H1 (cell line): ENCODE measurements around the gene PFKP. TPM values are rescaled to one million over a fixed set of nuclear protein-coding genes. Genes with fewer than 3 reads are reported as not detected.

ENCODE experiments used
- CTCF ChIA-PET: fragments of 300-600 bp; sonication (Branson Sonifier 250); formaldehyde crosslinking; loops from one replicate; lab custom pipeline; 2021; ENCODE audit not compliant: partially characterized antibody; lab: Charles Lee
- POLR2A ChIA-PET: fragments of 300-600 bp; sonication (Branson Sonifier 250); formaldehyde crosslinking; loops from one replicate; lab custom pipeline; 2021; ENCODE audit warnings: inconsistent platforms; ENCODE audit not compliant: partially characterized antibody; lab: Charles Lee
- DNase-seq, 2 experiments: peaks; one replicate each; pipeline versions ENCODE4 v3.0.0 to v3.0.0-alpha.2; 2010 to 2022; ENCODE audit warnings: low spot score in 2 of 2, low read depth in 1 of 2, mixed read lengths in 1 of 2
- FAIRE-seq: peaks from 2 replicates; lab custom pipeline; 2011; peaks lifted over from hg19 to GRCh38; lab: Jason Lieb, UNC
- H2AFZ ChIP-seq: 2 replicates; pipeline ENCODE4 v1.8.1; 2012; ENCODE audit warnings: low read length, inconsistent platforms
- H2AK5ac ChIP-seq: 2 replicates; pipeline ENCODE4 v1.6.1; 2013; ENCODE audit warnings: low read depth, low read length
- H2BK120ac ChIP-seq: replicated peaks from 2 replicates; pipeline ENCODE3; 2013; ENCODE audit warnings: low read depth, low read length, inconsistent platforms
- H2BK12ac ChIP-seq: 2 replicates; pipeline ENCODE4 v1.6.1; 2013; ENCODE audit warnings: low read depth, low read length
- H2BK15ac ChIP-seq: 2 replicates; pipeline ENCODE4 v1.6.1; 2013; ENCODE audit warnings: low read length
- H2BK20ac ChIP-seq: 2 replicates; pipeline ENCODE4 v1.6.1; 2013; ENCODE audit warnings: low read length
- H2BK5ac ChIP-seq: 2 replicates; pipeline ENCODE4 v1.6.1; 2013; ENCODE audit warnings: low read depth, low read length
- H3K14ac ChIP-seq: 2 replicates; pipeline ENCODE4 v1.6.1; 2013; ENCODE audit warnings: inconsistent platforms; ENCODE audit not compliant: insufficient read length
- H3K18ac ChIP-seq: 2 replicates; pipeline ENCODE4 v1.6.1; 2013; ENCODE audit warnings: low read length; ENCODE audit errors: extremely low read depth
- H3K23ac ChIP-seq: 2 replicates; pipeline ENCODE4 v1.6.1; 2013; ENCODE audit warnings: inconsistent platforms; ENCODE audit not compliant: insufficient read length
- H3K23me2 ChIP-seq: 2 replicates; pipeline ENCODE4 v1.6.1; 2013; ENCODE audit warnings: low read depth, low read length
- H3K27ac ChIP-seq: 2 replicates; pipeline ENCODE4 v1.6.1; 2011; ENCODE audit warnings: low read depth, low read length, inconsistent platforms
- H3K27me3 ChIP-seq, 4 experiments: replicated peaks in 1 of 4; 1 replicate in 1 of 4; 2 replicates in 3 of 4; pipeline versions ENCODE4 v1.6.1 to v1.8.1; 2011 to 2013; ENCODE audit warnings: low read length in 3 of 4, mild to moderate bottlenecking in 3 of 4, inconsistent platforms in 2 of 4, mixed read lengths in 2 of 4, moderate library complexity in 1 of 4; ENCODE audit not compliant: control insufficient read depth in 3 of 4, insufficient read depth in 3 of 4; ENCODE audit errors: extremely low read depth in 1 of 4
- H3K36me3 ChIP-seq, 4 experiments: 2 replicates each; pipeline versions ENCODE4 v1.6.1 to v1.8.1; 2011 to 2013; ENCODE audit warnings: mild to moderate bottlenecking in 4 of 4, low read length in 3 of 4, moderate library complexity in 2 of 4, control low read depth in 1 of 4, inconsistent platforms in 1 of 4; ENCODE audit not compliant: insufficient read depth in 4 of 4, control insufficient read depth in 2 of 4
- H3K4ac ChIP-seq: replicated peaks from 2 replicates; pipeline ENCODE3; 2013; ENCODE audit warnings: low read length, low read depth, mixed read lengths, inconsistent platforms; ENCODE audit not compliant: insufficient read length
- H3K4me1 ChIP-seq, 4 experiments: replicated peaks in 1 of 4; 1 replicate in 1 of 4; 2 replicates in 3 of 4; pipeline versions ENCODE4 v1.6.1 to v1.8.1; 2011 to 2013; ENCODE audit warnings: low read length in 3 of 4, inconsistent platforms in 2 of 4, mixed read lengths in 1 of 4; ENCODE audit not compliant: insufficient read depth in 4 of 4, control insufficient read depth in 3 of 4
- H3K4me2 ChIP-seq, 2 experiments: 2 replicates each; pipeline versions ENCODE4 v1.6.1 to v1.8.1; 2011 to 2013; ENCODE audit warnings: low read depth in 2 of 2, low read length in 2 of 2, control low read depth in 1 of 2, inconsistent platforms in 1 of 2, mild to moderate bottlenecking in 1 of 2; ENCODE audit not compliant: insufficient read depth in 1 of 2
- H3K4me3 ChIP-seq, 4 experiments: fragments of 200-600, 300-600 bp in 1 of 4; sonication (generic), shearing (Covaris generic), sonication (Bioruptor Twin) in 1 of 4; 2 replicates each; pipeline versions ENCODE4 v1.5.1 to v1.8.1; 2011 to 2016; ENCODE audit warnings: low read length in 4 of 4, low read depth in 3 of 4, control low read depth in 2 of 4, inconsistent platforms in 2 of 4, mild to moderate bottlenecking in 2 of 4, mixed read lengths in 1 of 4, moderate library complexity in 1 of 4; ENCODE audit not compliant: insufficient read depth in 2 of 4; ENCODE audit errors: extremely low read depth in 1 of 4
- H3K56ac ChIP-seq: replicated peaks from 2 replicates; pipeline ENCODE3; 2013; ENCODE audit warnings: low read depth, mild to moderate bottlenecking, mixed read lengths, low read length, inconsistent platforms; ENCODE audit not compliant: insufficient read length
- H3K79me1 ChIP-seq: 2 replicates; pipeline ENCODE4 v1.6.1; 2013; ENCODE audit warnings: low read depth, low read length, control low read depth
- H3K79me2 ChIP-seq, 2 experiments: 2 replicates each; pipeline versions ENCODE4 v1.6.1 to v1.8.1; 2012 to 2013; ENCODE audit warnings: low read length in 2 of 2, mild to moderate bottlenecking in 2 of 2, inconsistent platforms in 1 of 2; ENCODE audit not compliant: insufficient read depth in 2 of 2, control insufficient read depth in 1 of 2
- H3K9ac ChIP-seq, 4 experiments: replicated peaks in 1 of 4; 1 replicate in 1 of 4; 2 replicates in 3 of 4; pipeline versions ENCODE4 v1.6.1 to v1.8.1; 2011 to 2013; ENCODE audit warnings: low read depth in 3 of 4, low read length in 3 of 4, control low read depth in 2 of 4, mild to moderate bottlenecking in 2 of 4, moderate library complexity in 2 of 4, inconsistent platforms in 1 of 4; ENCODE audit errors: extremely low read depth in 1 of 4
- H3K9me3 ChIP-seq, 2 experiments: 2 replicates each; pipeline versions ENCODE4 v1.6.1 to v1.8.1; 2012 to 2013; ENCODE audit warnings: mild to moderate bottlenecking in 2 of 2, moderate library complexity in 2 of 2, control low read depth in 1 of 2, inconsistent platforms in 1 of 2, low read depth in 1 of 2, low read length in 1 of 2, mixed read lengths in 1 of 2; ENCODE audit not compliant: insufficient read depth in 2 of 2
- H4K20me1 ChIP-seq, 2 experiments: replicated peaks in 1 of 2; 2 replicates each; pipeline versions ENCODE3 to v1.8.1; 2011 to 2013; ENCODE audit warnings: inconsistent platforms in 2 of 2, low read length in 2 of 2, mild to moderate bottlenecking in 1 of 2; ENCODE audit not compliant: insufficient read depth in 2 of 2, control insufficient read depth in 1 of 2
- H4K5ac ChIP-seq: 2 replicates; pipeline ENCODE4 v1.6.1; 2013; ENCODE audit warnings: low read length, low read depth, mixed read lengths, inconsistent platforms; ENCODE audit not compliant: insufficient read length
- H4K8ac ChIP-seq: 2 replicates; pipeline ENCODE4 v1.8.0; 2013; ENCODE audit warnings: mild to moderate bottlenecking, moderate library complexity, low read length, inconsistent platforms; ENCODE audit not compliant: insufficient read depth; ENCODE audit errors: extremely low read depth
- H4K91ac ChIP-seq: replicated peaks from 2 replicates; pipeline ENCODE3; 2013; ENCODE audit warnings: low read length, mixed read lengths, inconsistent platforms; ENCODE audit not compliant: insufficient read length
- CBX8 ChIP-seq: fragments of 300-800, 300-1000 bp; sonication (generic); IDR thresholded peaks from 2 replicates; pipeline ENCODE4 v1.7.1; 2016; ENCODE audit warnings: low read depth, low read length, borderline replicate concordance
- CHD2 ChIP-seq: IDR thresholded peaks from 2 replicates; pipeline ENCODE4 v1.6.1; 2012; ENCODE audit warnings: low read length, improper control_type of control experiment
- CREB1 ChIP-seq: IDR thresholded peaks from 2 replicates; pipeline ENCODE4 v1.6.1; 2012; ENCODE audit warnings: inconsistent platforms
- CTBP2 ChIP-seq: IDR thresholded peaks from 2 replicates; pipeline ENCODE4 v1.7.0; 2011; ENCODE audit warnings: borderline replicate concordance, mild to moderate bottlenecking, moderate library complexity, mixed read lengths, low read length; ENCODE audit not compliant: insufficient read depth, insufficient read length
- EGR1 ChIP-seq: IDR thresholded peaks from 2 replicates; pipeline ENCODE4 v1.6.1; 2011; ENCODE audit warnings: low read depth, low read length, borderline replicate concordance
- JUN ChIP-seq: IDR thresholded peaks from 2 replicates; pipeline ENCODE4 v1.6.1; 2011; ENCODE audit warnings: low read depth, mild to moderate bottlenecking, improper control_type of control experiment, low read length
- KDM4A ChIP-seq: IDR thresholded peaks from one replicate; pipeline ENCODE4 v1.7.1; 2012; ENCODE audit warnings: low read depth, mild to moderate bottlenecking, moderate library complexity, low read length, inconsistent platforms; ENCODE audit not compliant: severe bottlenecking
- POLR2AphosphoS5 ChIP-seq: IDR thresholded peaks from 2 replicates; pipeline ENCODE4 v1.6.1; 2011; ENCODE audit warnings: low read depth, low read length
- SIRT6 ChIP-seq: IDR thresholded peaks from one replicate; pipeline ENCODE4 v1.7.1; 2012; ENCODE audit warnings: low read length, inconsistent platforms
- TEAD4 ChIP-seq: IDR thresholded peaks from 2 replicates; pipeline ENCODE4 v1.6.1; 2012; ENCODE audit warnings: low read depth, low read length, inconsistent platforms, mixed read lengths
- WGBS, 2 experiments: shearing (Covaris generic) in 1 of 2; methylation state at CpG; one replicate each; pipeline versions ENCODE4 v1.1.6 to v1.1.7; 2013 to 2015; ENCODE audit warnings: low lambda C conversion rate in 2 of 2, mixed read lengths in 2 of 2, inconsistent platforms in 1 of 2, low coverage in 1 of 2, missing lambda C conversion rate in 1 of 2; ENCODE audit not compliant: insufficient replicate concordance in 2 of 2, insufficient coverage in 1 of 2, insufficient read length in 1 of 2; ENCODE audit errors: extremely low coverage in 1 of 2, missing lambda C conversion rate in 1 of 2; 5-methylcytosine and 5-hydroxymethylcytosine counted together
- polyA plus RNA-seq, 7 experiments: library from polyadenylated mRNA; depleted of rRNA in 3 of 7; stranded (reverse) in 5 of 7; unstranded in 2 of 7; fragments of >200 nt in 5 of 7; fragments of 200-250 nt in 2 of 7; gene quantifications; 1 replicate in 5 of 7; 2 replicates in 1 of 7; 4 replicates in 1 of 7; pipeline versions ENCODE4 v1.2.1 to v1.2.3, GENCODE V29; 2011 to 2013; ENCODE audit warnings: missing spikeins in 2 of 7, mixed read lengths in 2 of 7
- total RNA-seq: library from RNA; stranded (reverse); fragmentation: NEBNext Ultra II Directional; extraction: Animal tissue kit (Norgen Biotek cat#: 25700); gene quantifications from 2 replicates; pipeline ENCODE4 v1.2.1, GENCODE V29; 2021

Gene PFKP
- total and polyA plus RNA-seq, 2 of the 8 experiments (the other 6 are each of a cell fraction or from before 2014, with no cell fraction given): 51.2 to 128 TPM

- Histone ChIP-seq H2BK12ac (no peak overlapping the region), H4K8ac (no peak overlapping the region), H3K4me2 (no peak overlapping the region), H2AK5ac (no peak overlapping the region), H3K56ac (no peak overlapping the region), H3K23ac (no peak overlapping the region), H3K18ac (no peak overlapping the region), H3K4me1 (no peaks in the 10 kb centered on the region), H2AFZ (no peak overlapping the region), H3K4ac (no peak overlapping the region), H3K14ac (no peak overlapping the region), H3K79me2 (no peaks in the 10 kb centered on the region), H2BK5ac (no peak overlapping the region), H3K4me3 (no peak overlapping the region), H2BK20ac (no peak overlapping the region), H4K91ac (no peak overlapping the region), H2BK15ac (no peak overlapping the region), H3K27ac (no peak overlapping the region), H3K27me3 (no peaks in the 10 kb centered on the region), H2BK120ac (no peak overlapping the region), H4K5ac (no peak overlapping the region), H3K23me2 (no peaks in the 10 kb centered on the region), H3K79me1 (no peaks in the 10 kb centered on the region), H3K9me3 (peaks cover 0 to 6% of the 10 kb centered on the region in 2 experiments; a peak in 2 of 4 replicates), H4K20me1 (no peaks in the 10 kb centered on the region), H3K36me3 (no peaks in the 10 kb centered on the region), H3K9ac (no peak overlapping the region)
- ChIA-PET CTCF (interaction anchor here (0.8 to 0.9 kb wide), 2 partner anchors 46 to 107 kb away, joined by 3 read pairs; no protein-coding TSS in a partner anchor), POLR2A (no interaction called here)
- no peak for TF ChIP-seq POLR2AphosphoS5
- TF ChIP-seq JUN: no peak
- TF ChIP-seq CREB1: no peak
- TF ChIP-seq CBX8: no peak
- no peak for TF ChIP-seq CTBP2
- no peak for TF ChIP-seq KDM4A
- no peak for TF ChIP-seq TEAD4
- TF ChIP-seq CHD2: no peak
- TF ChIP-seq EGR1: no peak
- TF ChIP-seq SIRT6: no peak
- FAIRE-seq: no peak
- WGBS, 2 experiments: 93% methylated on average over 8 of the region's 8 CpGs; no CpG with 5 or more reads in 1 of the 2 experiments
- no peak for DNase-seq
These were observed 31.0 kb upstream of the PFKP start for GRCh38 chr10:3036155-3037021.
